Measurements from ENCODE around the gene C3orf49. TPM values are rescaled to one million over a fixed set of nuclear protein-coding genes. Genes with fewer than 3 reads are reported as not detected.

C3orf49 gene
- total and polyA plus RNA-seq, 2 of the 13 experiments (the other 11 are each of a cell fraction or from before 2014, with no cell fraction given), result not detected

DNA sequence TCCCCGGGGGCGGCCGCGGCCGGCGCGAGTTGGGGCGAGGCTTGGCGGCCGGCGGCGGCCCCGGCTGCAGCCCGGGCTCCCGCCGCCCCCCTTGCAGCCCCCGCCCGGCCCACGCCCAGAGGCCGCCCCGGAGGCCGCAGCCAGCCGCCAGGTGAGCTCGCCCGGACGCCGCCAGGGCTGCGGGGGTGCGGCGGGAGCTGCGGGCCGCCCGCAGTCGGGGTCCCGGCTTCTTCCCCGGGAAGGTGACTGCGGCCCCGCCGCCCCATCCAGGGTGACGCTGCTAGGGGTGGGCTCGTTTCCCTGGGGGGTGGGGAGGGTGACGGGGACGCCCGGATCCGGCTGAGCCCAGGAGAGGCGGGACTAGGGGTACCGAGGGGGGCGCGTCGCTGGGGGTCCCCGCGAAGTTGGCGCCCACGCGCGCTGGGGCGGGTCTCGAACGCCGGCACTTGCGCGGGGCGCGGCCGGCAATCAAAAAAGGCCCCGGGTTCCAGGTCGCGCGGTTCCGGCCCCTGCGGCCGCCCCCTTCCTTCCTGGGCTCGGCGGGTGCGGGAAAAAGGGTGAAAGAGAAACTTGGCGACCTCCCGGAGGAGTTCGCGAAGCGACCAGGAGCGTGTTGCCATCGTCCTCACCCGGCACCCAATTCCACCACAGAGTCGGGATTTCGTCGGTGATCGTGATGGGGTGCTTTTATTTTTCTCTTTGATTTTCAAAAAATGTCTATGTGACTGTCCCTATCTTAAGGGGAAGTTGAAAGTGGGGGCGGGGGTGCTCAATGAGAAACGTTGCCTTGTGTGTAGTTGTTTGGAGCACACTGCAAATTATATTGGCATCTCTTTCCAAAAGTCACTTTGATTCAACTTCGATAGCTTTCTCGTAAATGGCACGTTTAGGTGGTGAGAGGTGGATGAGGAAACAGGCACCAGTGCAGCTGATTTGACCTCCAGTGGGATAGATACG lies 45.2 kb downstream of the C3orf49 start (continued):
- TF ChIP-seq, protein P1, sequence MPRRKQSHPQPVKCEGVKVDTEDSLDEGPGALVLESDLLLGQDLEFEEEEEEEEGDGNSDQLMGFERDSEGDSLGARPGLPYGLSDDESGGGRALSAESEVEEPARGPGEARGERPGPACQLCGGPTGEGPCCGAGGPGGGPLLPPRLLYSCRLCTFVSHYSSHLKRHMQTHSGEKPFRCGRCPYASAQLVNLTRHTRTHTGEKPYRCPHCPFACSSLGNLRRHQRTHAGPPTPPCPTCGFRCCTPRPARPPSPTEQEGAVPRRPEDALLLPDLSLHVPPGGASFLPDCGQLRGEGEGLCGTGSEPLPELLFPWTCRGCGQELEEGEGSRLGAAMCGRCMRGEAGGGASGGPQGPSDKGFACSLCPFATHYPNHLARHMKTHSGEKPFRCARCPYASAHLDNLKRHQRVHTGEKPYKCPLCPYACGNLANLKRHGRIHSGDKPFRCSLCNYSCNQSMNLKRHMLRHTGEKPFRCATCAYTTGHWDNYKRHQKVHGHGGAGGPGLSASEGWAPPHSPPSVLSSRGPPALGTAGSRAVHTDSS (CRISPR knock-in tag; conservative IDR thresholded peaks at IDR 0.05), result no peak
- TF ChIP-seq KLF12 (CRISPR knock-in tag; IDR thresholded peaks at IDR 0.05; ENCODE audit: borderline replicate concordance) (no peak), AHR (CRISPR knock-in tag; IDR thresholded peaks at IDR 0.05) (no peak), AKAP8 (CRISPR knock-in tag; IDR thresholded peaks at IDR 0.05) (no peak), GPN1 (CRISPR knock-in tag; IDR thresholded peaks at IDR 0.05; ENCODE audit: borderline replicate concordance) (no peak), CC2D1A (CRISPR knock-in tag; IDR thresholded peaks at IDR 0.05) (no peak), ZNF552 (CRISPR knock-in tag; IDR thresholded peaks at IDR 0.05; ENCODE audit: borderline replicate concordance) (no peak), ZFAT (CRISPR knock-in tag; conservative IDR thresholded peaks at IDR 0.05) (no peak), KMT2B (CRISPR knock-in tag; IDR thresholded peaks at IDR 0.05) (peak; percentile 76; the same call in 1 of the 2 replicates), U2AF1 (optimal IDR thresholded peaks at IDR 0.05; ENCODE audit: low read depth, low read length) (no peak), MAFG (CRISPR knock-in tag; IDR thresholded peaks at IDR 0.05) (no peak), CCAR2 (optimal IDR thresholded peaks at IDR 0.05; ENCODE audit: low read depth, low read length) (no peak), ZNF670 (CRISPR knock-in tag; IDR thresholded peaks at IDR 0.05; ENCODE audit: borderline replicate concordance) (no peak), ZNF333 (CRISPR knock-in tag; IDR thresholded peaks at IDR 0.05; ENCODE audit: borderline replicate concordance) (0 out of 2 replicates have a peak, but pooled peaks have one; percentile 55), HOXA9 (CRISPR knock-in tag; IDR thresholded peaks at IDR 0.05; ENCODE audit: borderline replicate concordance) (no peak), ZNF746 (CRISPR knock-in tag; IDR thresholded peaks at IDR 0.05) (peak; percentile 31; the same call in 1 of the 2 replicates), ZNF749 (CRISPR knock-in tag; IDR thresholded peaks at IDR 0.05; ENCODE audit: borderline replicate concordance) (0 out of 2 replicates have a peak, but pooled peaks have one; percentile 34), ZNF547 (CRISPR knock-in tag; IDR thresholded peaks at IDR 0.05) (no peak)
- TF ChIP-seq, protein P2, sequence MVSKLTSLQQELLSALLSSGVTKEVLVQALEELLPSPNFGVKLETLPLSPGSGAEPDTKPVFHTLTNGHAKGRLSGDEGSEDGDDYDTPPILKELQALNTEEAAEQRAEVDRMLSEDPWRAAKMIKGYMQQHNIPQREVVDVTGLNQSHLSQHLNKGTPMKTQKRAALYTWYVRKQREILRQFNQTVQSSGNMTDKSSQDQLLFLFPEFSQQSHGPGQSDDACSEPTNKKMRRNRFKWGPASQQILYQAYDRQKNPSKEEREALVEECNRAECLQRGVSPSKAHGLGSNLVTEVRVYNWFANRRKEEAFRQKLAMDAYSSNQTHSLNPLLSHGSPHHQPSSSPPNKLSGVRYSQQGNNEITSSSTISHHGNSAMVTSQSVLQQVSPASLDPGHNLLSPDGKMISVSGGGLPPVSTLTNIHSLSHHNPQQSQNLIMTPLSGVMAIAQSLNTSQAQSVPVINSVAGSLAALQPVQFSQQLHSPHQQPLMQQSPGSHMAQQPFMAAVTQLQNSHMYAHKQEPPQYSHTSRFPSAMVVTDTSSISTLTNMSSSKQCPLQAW (CRISPR knock-in tag; IDR thresholded peaks at IDR 0.05), result no peak
- TF ChIP-seq, protein P3, sequence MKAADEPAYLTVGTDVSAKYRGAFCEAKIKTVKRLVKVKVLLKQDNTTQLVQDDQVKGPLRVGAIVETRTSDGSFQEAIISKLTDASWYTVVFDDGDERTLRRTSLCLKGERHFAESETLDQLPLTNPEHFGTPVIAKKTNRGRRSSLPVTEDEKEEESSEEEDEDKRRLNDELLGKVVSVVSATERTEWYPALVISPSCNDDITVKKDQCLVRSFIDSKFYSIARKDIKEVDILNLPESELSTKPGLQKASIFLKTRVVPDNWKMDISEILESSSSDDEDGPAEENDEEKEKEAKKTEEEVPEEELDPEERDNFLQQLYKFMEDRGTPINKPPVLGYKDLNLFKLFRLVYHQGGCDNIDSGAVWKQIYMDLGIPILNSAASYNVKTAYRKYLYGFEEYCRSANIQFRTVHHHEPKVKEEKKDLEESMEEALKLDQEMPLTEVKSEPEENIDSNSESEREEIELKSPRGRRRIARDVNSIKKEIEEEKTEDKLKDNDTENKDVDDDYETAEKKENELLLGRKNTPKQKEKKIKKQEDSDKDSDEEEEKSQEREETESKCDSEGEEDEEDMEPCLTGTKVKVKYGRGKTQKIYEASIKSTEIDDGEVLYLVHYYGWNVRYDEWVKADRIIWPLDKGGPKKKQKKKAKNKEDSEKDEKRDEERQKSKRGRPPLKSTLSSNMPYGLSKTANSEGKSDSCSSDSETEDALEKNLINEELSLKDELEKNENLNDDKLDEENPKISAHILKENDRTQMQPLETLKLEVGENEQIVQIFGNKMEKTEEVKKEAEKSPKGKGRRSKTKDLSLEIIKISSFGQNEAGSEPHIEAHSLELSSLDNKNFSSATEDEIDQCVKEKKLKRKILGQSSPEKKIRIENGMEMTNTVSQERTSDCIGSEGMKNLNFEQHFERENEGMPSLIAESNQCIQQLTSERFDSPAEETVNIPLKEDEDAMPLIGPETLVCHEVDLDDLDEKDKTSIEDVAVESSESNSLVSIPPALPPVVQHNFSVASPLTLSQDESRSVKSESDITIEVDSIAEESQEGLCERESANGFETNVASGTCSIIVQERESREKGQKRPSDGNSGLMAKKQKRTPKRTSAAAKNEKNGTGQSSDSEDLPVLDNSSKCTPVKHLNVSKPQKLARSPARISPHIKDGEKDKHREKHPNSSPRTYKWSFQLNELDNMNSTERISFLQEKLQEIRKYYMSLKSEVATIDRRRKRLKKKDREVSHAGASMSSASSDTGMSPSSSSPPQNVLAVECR (CRISPR knock-in tag; IDR thresholded peaks at IDR 0.05; ENCODE audit: borderline replicate concordance), result peak; percentile 33; the same call in 1 of the 2 replicates

Data from HepG2 (cell line).